Neural progenitor cell (in vitro differentiated cells): ENCODE measurements around the gene BTBD7.

Experiments
- CTCF ChIP-seq: fragments of 200-600 bp; sonication (generic); IDR thresholded peaks from 2 replicates; pipeline ENCODE4 v1.5.1; 2017; ENCODE audit warnings: antibody characterized with exemption, mild to moderate bottlenecking
- EZH2 ChIP-seq: fragments of 200-600 bp; sonication (generic); IDR thresholded peaks from 2 replicates; pipeline ENCODE4 v1.6.1; 2017; ENCODE audit warnings: antibody characterized with exemption, mild to moderate bottlenecking, moderate library complexity
- EZH2phosphoT487 ChIP-seq: fragments of 200-600 bp; sonication (generic); IDR thresholded peaks from 2 replicates; pipeline ENCODE4 v1.6.1; 2017; ENCODE audit warnings: antibody characterized with exemption

- TF ChIP-seq CTCF (no peak), EZH2phosphoT487 (no peak), EZH2 (no peak)
These were observed 131.6 kb downstream of the BTBD7 start for GRCh38 chr14:93201155-93201704.
